ENCODE results near the gene BRD2. TPM values are rescaled to one million over a fixed set of nuclear protein-coding genes. Genes with fewer than 3 reads are reported as not detected.

The BRD2 gene
- polyA plus RNA-seq, 2 donors, result 86.9 to 97.6 TPM

DNA sequence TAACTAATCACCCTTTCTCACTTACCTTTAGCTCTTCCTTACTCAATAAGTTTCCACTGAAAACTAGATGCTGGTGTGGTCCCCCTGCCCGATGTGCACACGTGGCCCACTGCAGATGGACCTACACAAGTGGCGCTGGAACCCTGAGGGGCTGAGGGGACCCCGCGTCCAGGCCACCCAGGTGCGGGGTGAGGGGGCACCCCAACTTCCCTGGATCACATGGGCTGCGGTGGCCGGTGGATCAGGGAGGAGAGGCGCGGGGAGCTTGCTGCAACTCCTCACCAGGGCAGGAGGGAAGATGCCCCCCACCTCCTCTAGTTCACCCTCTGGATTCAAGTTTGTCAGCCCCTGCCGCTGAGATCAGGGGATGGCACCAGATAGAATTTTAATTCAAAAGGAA lies 53.5 kb downstream of the BRD2 start:
- no peaks in the 10 kb centered on the region for H3K36me3 ChIP-seq (ENCODE audit: control insufficient read depth in 2 of 2, insufficient read depth in 2 of 2, low read length in 1 of 2)
- no peak overlapping the region for H3K27ac ChIP-seq (ENCODE audit: low read depth in 2 of 2, low read length in 1 of 2)
- H3K27me3 ChIP-seq (ENCODE audit: control insufficient read depth in 1 of 2, insufficient read depth in 2 of 2, low read length in 2 of 2), result no peaks in the 10 kb centered on the region
- peaks cover 0 to 3% of the 10 kb centered on the region in 2 donors for H3K4me1 ChIP-seq (ENCODE audit: control insufficient read depth in 2 of 2, insufficient read depth in 2 of 2, low read length in 1 of 2)
- no peaks in the 10 kb centered on the region for H3K9me3 ChIP-seq (ENCODE audit: control insufficient read depth in 2 of 2, insufficient read depth in 1 of 2, low read depth in 1 of 2, low read length in 1 of 2)
- 91 to 96% methylated on average over 10 to 11 of the region's 11 CpGs for WGBS, 2 donors
- H3K4me3 ChIP-seq (ENCODE audit: low read depth in 1 of 2, low read length in 2 of 2), result no peak overlapping the region

DNA sequence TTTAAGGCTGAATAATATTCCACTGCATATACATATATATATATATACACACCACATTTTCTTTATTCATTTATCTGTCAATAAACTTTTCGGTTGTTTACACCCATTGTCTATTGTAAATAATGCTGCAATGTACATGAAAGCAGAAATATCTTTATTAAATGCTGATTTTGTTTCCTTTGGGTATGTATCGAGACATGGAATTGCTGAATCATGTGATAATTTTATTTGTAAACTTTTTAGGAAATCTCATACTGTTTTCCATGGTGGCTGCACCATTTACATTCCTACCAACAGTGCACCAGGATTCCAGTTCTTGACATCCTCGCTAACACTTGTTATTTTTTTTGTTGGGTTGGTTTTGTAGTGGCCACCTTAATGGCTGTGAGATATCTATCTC lies 55.1 kb downstream of the BRD2 start:
- no peaks in the 10 kb centered on the region for H3K36me3 ChIP-seq (ENCODE audit: control insufficient read depth in 2 of 2, insufficient read depth in 2 of 2, low read length in 1 of 2)
- no peak overlapping the region for H3K4me3 ChIP-seq (ENCODE audit: low read depth in 1 of 2, low read length in 2 of 2)
- H3K27me3 ChIP-seq (ENCODE audit: control insufficient read depth in 1 of 2, insufficient read depth in 2 of 2, low read length in 2 of 2), result no peaks in the 10 kb centered on the region
- no peaks in the 10 kb centered on the region for H3K9me3 ChIP-seq (ENCODE audit: control insufficient read depth in 2 of 2, insufficient read depth in 1 of 2, low read depth in 1 of 2, low read length in 1 of 2)
- 61 to 62% methylated on average over 3 of the region's 3 CpGs for WGBS, 2 donors
- no peak overlapping the region for H3K27ac ChIP-seq (ENCODE audit: low read depth in 2 of 2, low read length in 1 of 2)
- peaks cover 0 to 3% of the 10 kb centered on the region in 2 donors for H3K4me1 ChIP-seq (ENCODE audit: control insufficient read depth in 2 of 2, insufficient read depth in 2 of 2, low read length in 1 of 2)

DNA sequence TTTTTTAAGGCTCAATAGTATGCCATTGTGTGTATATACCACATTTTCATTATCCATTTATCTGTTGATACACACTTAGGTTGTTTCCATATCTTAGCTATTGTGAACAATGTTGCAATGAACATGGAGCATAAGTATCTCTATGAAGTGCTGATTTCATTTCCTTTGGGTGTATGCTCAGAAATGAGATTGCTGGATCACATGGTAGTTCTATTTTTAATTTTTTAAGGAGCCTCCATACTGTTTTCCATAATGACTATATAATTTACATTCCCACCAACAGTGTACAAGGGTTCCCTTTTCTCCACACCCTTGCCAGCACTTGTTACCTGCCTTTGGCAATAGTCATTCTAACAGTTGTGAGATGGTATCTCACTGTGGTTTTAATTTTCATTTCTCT lies 56.1 kb downstream of the BRD2 start:
- Histone ChIP-seq H3K27me3 (ENCODE audit: control insufficient read depth in 1 of 2, insufficient read depth in 2 of 2, low read length in 2 of 2) (no peaks in the 10 kb centered on the region), H3K4me1 (ENCODE audit: control insufficient read depth in 2 of 2, insufficient read depth in 2 of 2, low read length in 1 of 2) (peaks cover 0 to under 1% of the 10 kb centered on the region in 2 donors), H3K27ac (ENCODE audit: low read depth in 2 of 2, low read length in 1 of 2) (no peak overlapping the region), H3K4me3 (ENCODE audit: low read depth in 1 of 2, low read length in 2 of 2) (no peak overlapping the region), H3K9me3 (ENCODE audit: control insufficient read depth in 2 of 2, insufficient read depth in 1 of 2, low read depth in 1 of 2, low read length in 1 of 2) (no peaks in the 10 kb centered on the region), H3K36me3 (ENCODE audit: control insufficient read depth in 2 of 2, insufficient read depth in 2 of 2, low read length in 1 of 2) (no peaks in the 10 kb centered on the region)

DNA sequence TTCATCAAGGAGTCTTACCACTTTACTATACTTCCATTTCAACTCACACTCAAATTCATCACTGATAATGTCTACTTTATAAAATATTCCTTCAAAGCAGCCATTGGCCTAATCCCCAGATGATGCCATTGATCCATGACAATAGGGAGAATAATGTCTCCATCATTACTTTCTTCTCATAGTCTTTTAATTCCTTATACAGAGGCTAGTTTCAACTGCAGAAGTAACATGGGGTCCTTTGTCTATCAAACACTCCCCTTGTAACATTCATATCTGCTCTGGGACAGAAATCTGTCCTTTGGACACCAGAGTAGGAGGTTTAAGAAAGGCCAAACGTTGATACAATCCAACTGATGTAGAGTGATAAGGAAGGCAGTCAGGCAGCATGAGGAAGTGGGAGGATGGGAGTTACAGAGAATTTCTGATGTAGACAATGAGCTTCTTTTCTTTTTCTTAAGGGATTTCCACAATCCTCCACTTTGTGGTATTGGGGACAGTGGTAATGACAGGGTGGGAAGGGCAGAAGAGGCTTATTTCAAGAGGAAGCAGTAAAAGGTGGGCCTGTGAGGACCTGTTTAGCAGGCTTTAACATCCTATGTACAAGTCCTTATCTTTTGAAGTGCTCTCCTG lies 59.9 kb downstream of the BRD2 start:
- Histone ChIP-seq H3K9me3 (ENCODE audit: control insufficient read depth in 2 of 2, insufficient read depth in 1 of 2, low read depth in 1 of 2, low read length in 1 of 2) (no peaks in the 10 kb centered on the region), H3K4me1 (ENCODE audit: control insufficient read depth in 2 of 2, insufficient read depth in 2 of 2, low read length in 1 of 2) (no peaks in the 10 kb centered on the region), H3K27ac (ENCODE audit: low read depth in 2 of 2, low read length in 1 of 2) (peak overlapping the region in 1 of 2 donors; percentile 41), H3K27me3 (ENCODE audit: control insufficient read depth in 1 of 2, insufficient read depth in 2 of 2, low read length in 2 of 2) (no peaks in the 10 kb centered on the region), H3K4me3 (ENCODE audit: low read depth in 1 of 2, low read length in 2 of 2) (no peak overlapping the region), H3K36me3 (ENCODE audit: control insufficient read depth in 2 of 2, insufficient read depth in 2 of 2, low read length in 1 of 2) (no peaks in the 10 kb centered on the region)
- 14 to 39% methylated on average over 1 of the region's 1 CpG for WGBS, 2 donors

DNA sequence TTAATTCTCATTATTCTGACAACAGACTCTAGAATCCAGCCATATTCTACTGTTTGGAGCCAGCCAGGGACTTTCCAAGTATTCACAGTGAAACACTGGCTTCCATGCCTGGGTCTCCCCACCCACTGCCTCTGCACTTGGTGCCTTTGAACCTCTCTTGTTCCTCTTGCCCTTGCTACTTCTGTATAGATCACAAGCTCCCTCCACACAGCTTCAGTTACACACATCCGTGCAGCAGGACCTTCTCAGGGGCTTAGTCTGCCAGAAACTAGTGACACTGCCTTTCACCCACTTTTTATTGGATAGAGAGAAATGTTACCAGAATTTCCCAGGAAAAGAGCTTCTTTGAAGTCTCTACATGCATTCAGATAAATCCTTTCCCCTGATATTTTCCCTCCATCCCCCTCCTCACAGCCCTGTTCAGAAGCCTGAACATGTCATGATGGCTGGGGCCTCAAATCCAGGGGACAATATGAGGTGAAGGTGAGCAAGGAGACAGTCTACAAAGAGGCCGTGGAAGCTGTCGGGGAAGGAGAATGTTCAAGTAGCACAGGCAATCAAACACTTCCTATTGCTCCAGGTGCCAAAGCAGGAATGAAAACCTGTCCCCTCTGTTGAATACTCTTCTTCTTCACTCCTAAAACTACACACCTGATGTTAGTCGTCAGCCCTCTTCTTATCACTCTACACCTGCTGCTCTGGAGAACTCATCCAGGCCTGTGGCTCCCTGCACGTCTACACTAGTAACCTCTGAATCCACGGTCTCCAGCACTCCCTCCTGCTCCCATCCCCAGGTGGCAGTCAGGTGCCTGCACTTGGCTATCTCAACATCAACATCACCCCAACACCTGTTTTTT lies 61.2 kb downstream of the BRD2 start:
- 55 to 58% methylated on average over 6 of the region's 6 CpGs for WGBS, 2 donors
- Histone ChIP-seq H3K4me3 (ENCODE audit: low read depth in 1 of 2, low read length in 2 of 2) (no peak overlapping the region), H3K4me1 (ENCODE audit: control insufficient read depth in 2 of 2, insufficient read depth in 2 of 2, low read length in 1 of 2) (no peaks in the 10 kb centered on the region), H3K9me3 (ENCODE audit: control insufficient read depth in 2 of 2, insufficient read depth in 1 of 2, low read depth in 1 of 2, low read length in 1 of 2) (no peaks in the 10 kb centered on the region), H3K27me3 (ENCODE audit: control insufficient read depth in 1 of 2, insufficient read depth in 2 of 2, low read length in 2 of 2) (no peaks in the 10 kb centered on the region), H3K27ac (ENCODE audit: low read depth in 2 of 2, low read length in 1 of 2) (peak overlapping the region; percentile 28 to 42), H3K36me3 (ENCODE audit: control insufficient read depth in 2 of 2, insufficient read depth in 2 of 2, low read length in 1 of 2) (no peaks in the 10 kb centered on the region)

DNA sequence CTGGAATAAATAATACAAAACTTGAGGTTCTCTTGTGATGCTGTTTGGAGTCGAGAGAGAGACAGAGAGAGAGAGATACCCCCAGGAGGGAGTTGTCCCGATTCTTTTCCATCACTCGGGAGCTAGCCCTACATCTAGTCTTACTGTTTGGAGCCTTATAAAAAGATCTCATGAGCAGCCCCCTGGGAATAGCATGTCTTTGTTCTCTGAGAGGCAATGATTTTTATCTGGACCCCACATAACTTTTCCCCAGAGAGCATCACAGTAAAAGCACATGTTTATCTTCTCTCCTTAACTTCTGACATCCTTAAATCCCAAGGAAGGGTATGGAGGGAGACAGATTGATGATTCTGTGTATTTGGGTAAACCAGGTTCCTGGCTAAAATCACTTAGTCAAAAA lies 61.9 kb downstream of the BRD2 start:
- 52 to 79% methylated on average over 3 of the region's 3 CpGs for WGBS, 2 donors
- Histone ChIP-seq H3K36me3 (ENCODE audit: control insufficient read depth in 2 of 2, insufficient read depth in 2 of 2, low read length in 1 of 2) (no peaks in the 10 kb centered on the region), H3K27ac (ENCODE audit: low read depth in 2 of 2, low read length in 1 of 2) (no peak overlapping the region), H3K4me1 (ENCODE audit: control insufficient read depth in 2 of 2, insufficient read depth in 2 of 2, low read length in 1 of 2) (no peaks in the 10 kb centered on the region), H3K9me3 (ENCODE audit: control insufficient read depth in 2 of 2, insufficient read depth in 1 of 2, low read depth in 1 of 2, low read length in 1 of 2) (no peaks in the 10 kb centered on the region), H3K27me3 (ENCODE audit: control insufficient read depth in 1 of 2, insufficient read depth in 2 of 2, low read length in 2 of 2) (no peaks in the 10 kb centered on the region), H3K4me3 (ENCODE audit: low read depth in 1 of 2, low read length in 2 of 2) (no peak overlapping the region)

Other genes with a start within 250 kb of the BRD2 start
- gene HLA-DQA2, start 227.2 kb upstream of the BRD2 start, polyA plus RNA-seq, result under 1 TPM in 1 of 2 donors, not detected in 1; 0.24 TPM
- 10 to 100 TPM in 1 of 2 donors, under 1 TPM in 1; 0.51 to 11.9 TPM for gene HLA-DQB2, start 205.1 kb upstream of the BRD2 start, polyA plus RNA-seq
- gene HLA-DOB, start 151.6 kb upstream of the BRD2 start, polyA plus RNA-seq, result 1 to 10 TPM in 1 of 2 donors, under 1 TPM in 1; 0.75 to 1.9 TPM
- 10 to 100 TPM; 19.3 to 40.5 TPM for gene TAP2, start 129.9 kb upstream of the BRD2 start, polyA plus RNA-seq
- 10 to 100 TPM; 63.1 to 66.9 TPM for gene PSMB8, start 124.5 kb upstream of the BRD2 start, polyA plus RNA-seq
- 10 to 100 TPM; 29.3 to 34.2 TPM for gene TAP1, start 114.9 kb upstream of the BRD2 start, polyA plus RNA-seq
- 10 to 100 TPM; 14.5 to 25.5 TPM for gene PSMB9, start 114.4 kb upstream of the BRD2 start, polyA plus RNA-seq
- gene HLA-DMB, start 27.6 kb upstream of the BRD2 start, polyA plus RNA-seq, result 1 to 10 TPM; 2.5 to 7.3 TPM
- gene HLA-DMA, start 15.5 kb upstream of the BRD2 start, polyA plus RNA-seq, result 10 to 100 TPM; 11.3 to 14.4 TPM
- 1 to 10 TPM in 1 of 2 donors, under 1 TPM in 1; 0.49 to 1.5 TPM for gene HLA-DOA, start 41.0 kb downstream of the BRD2 start, polyA plus RNA-seq
- gene HLA-DPA1, start 105.1 kb downstream of the BRD2 start, polyA plus RNA-seq, result 10 to 100 TPM in 1 of 2 donors, 1 to 10 TPM in 1; 7.8 to 27.2 TPM
- gene HLA-DPB1, start 107.4 kb downstream of the BRD2 start, polyA plus RNA-seq, result 10 to 100 TPM in 1 of 2 donors, 1 to 10 TPM in 1; 8.7 to 39.1 TPM
- gene COL11A2, start 223.9 kb downstream of the BRD2 start, polyA plus RNA-seq, result 1 to 10 TPM in 1 of 2 donors, under 1 TPM in 1; 0.38 to 1.3 TPM
- gene RXRB, start 232.1 kb downstream of the BRD2 start, polyA plus RNA-seq, result 10 to 100 TPM; 24.4 to 30.0 TPM
- gene SLC39A7, start 232.3 kb downstream of the BRD2 start, polyA plus RNA-seq, result 10 to 100 TPM; 22.8 to 57.3 TPM
- gene HSD17B8, start 236.1 kb downstream of the BRD2 start, polyA plus RNA-seq, result 10 to 100 TPM; 16.7 to 33.7 TPM
- gene RING1, start 239.9 kb downstream of the BRD2 start, polyA plus RNA-seq, result 10 to 100 TPM; 26.7 to 32.4 TPM